ENCODE measurements around the gene TMEM258. TPM values are rescaled to one million over a fixed set of nuclear protein-coding genes. Genes with fewer than 3 reads are reported as not detected.

TMEM258 gene
- total and polyA plus RNA-seq, 2 experiments from 2014 or later = 71.3 to 519 TPM

DNA sequence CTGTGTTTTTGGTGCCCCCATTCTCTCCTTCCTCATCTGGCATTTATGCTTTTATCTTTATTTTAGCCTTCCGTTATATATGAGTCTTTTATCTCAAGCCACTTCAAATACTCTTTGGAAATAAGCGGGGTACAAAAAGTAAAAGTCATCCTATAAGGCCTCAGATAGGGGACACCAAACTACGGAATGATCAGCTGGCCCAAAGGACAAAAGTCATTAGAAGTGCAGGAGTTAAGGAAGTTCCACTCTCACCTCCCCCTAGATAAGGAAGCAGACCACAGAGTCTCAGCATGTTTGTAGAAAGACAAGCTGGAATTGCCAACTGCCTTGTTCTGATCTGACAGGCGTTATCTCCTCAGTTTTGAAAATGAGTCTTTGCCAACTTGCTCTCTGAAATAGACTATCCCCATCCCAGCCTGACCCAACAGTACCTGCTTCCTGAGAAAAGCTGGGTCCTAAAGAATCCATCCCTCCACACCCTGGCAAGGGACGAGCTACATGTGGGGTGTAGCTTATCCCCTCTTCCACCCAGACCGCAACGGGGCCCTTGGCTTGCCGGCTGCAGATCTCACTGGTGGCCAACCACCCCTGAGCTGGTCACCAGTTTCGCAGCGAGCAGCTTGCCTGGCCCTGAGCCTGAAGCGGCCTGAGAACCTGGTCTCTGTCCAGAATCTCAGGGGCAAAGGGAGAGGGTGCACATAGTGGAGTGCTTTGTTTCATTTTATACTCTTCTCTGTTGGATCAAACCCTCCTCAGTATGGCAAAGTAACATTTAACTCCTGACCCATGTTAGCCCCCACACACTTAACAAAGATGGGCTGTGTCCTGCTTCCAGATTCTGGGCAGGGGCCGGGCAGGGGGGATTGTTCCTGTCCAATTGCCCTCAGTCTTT, 49.5 kb upstream of the TMEM258 start:
- no peak overlapping the region for H3K27ac Mint-ChIP-seq
- no peaks in the 10 kb centered on the region for H3K9me2 ChIP-seq (ENCODE audit: insufficient read depth)
- H3K4me3 Mint-ChIP-seq = no peak overlapping the region

DNA sequence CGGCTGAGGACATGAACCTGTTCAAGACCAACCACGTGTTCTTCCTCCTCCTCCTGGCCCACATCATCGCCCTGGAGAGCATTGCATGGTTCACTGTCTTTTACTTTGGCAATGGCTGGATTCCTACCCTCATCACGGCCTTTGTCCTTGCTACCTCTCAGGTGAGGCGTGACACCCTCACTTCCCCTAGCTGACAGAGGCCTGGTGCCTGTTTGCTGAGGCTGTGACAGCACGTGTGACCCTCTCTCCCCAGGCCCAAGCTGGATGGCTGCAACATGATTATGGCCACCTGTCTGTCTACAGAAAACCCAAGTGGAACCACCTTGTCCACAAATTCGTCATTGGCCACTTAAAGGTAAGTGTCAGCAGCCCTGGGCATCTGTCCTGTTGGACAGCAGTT, 48.0 kb upstream of the TMEM258 start:
- Mint-ChIP-seq H3K27ac (no peak overlapping the region), H3K4me3 (no peak overlapping the region), H3K36me3 (ENCODE audit: low read depth) (peaks cover 94% of the 10 kb centered on the region), H3K27me3 (ENCODE audit: insufficient read depth, low read depth, poor library complexity) (peaks cover 10% of the 10 kb centered on the region), H3K4me1 (peaks cover 15% of the 10 kb centered on the region), H3K9me3 (no peaks in the 10 kb centered on the region)
- TF ChIP-seq NANOG (IDR thresholded peaks at IDR 0.05; ENCODE audit: borderline replicate concordance) (no peak), EZH2 (IDR thresholded peaks at IDR 0.05; ENCODE audit: low read depth, unreplicated experiment) (no peak), POLR2AphosphoS5 (IDR thresholded peaks at IDR 0.05; ENCODE audit: low read depth) (no peak), ZNF331 (CRISPR knock-in tag; IDR thresholded peaks at IDR 0.05; ENCODE audit: low read depth) (no peak), ETS1 (IDR thresholded peaks at IDR 0.05) (no peak), ZNF114 (CRISPR knock-in tag; IDR thresholded peaks at IDR 0.05) (no peak), REST (IDR thresholded peaks at IDR 0.05; ENCODE audit: unreplicated experiment) (no peak), STAT1 (IDR thresholded peaks at IDR 0.05; ENCODE audit: unreplicated experiment) (no peak), EZH2phosphoT487 (IDR thresholded peaks at IDR 0.05; ENCODE audit: unreplicated experiment) (no peak), JUNB (IDR thresholded peaks at IDR 0.05; ENCODE audit: unreplicated experiment) (no peak)
- DNase-seq (ENCODE audit: low spot score) (no peak), ATAC-seq (no peak)
- Histone ChIP-seq H3K27me3 (ENCODE audit: insufficient read depth) (no peaks in the 10 kb centered on the region), H3K4me3 (no peak overlapping the region), H4K20me1 (replicated peaks; ENCODE audit: insufficient read depth) (peaks cover 47% of the 10 kb centered on the region), H3K4me1 (ENCODE audit: insufficient read depth) (peaks cover 8% of the 10 kb centered on the region; the same call in 1 of the 2 replicates), H3K79me2 (replicated peaks; ENCODE audit: insufficient read depth) (peaks cover 51% of the 10 kb centered on the region), H3F3A (replicated peaks; ENCODE audit: low read depth) (peaks cover 26% of the 10 kb centered on the region; the same call in 1 of the 2 replicates), H3K27ac (ENCODE audit: low read depth) (no peak overlapping the region), H3K36me3 (ENCODE audit: insufficient read depth) (peaks cover 64% of the 10 kb centered on the region), H3K9me2 (ENCODE audit: insufficient read depth) (no peaks in the 10 kb centered on the region), H2AFZ (no peak overlapping the region), H3K4me2 (no peak overlapping the region)

More for the DNA sequence above, 49.5 kb upstream of the TMEM258 start:
- Histone ChIP-seq H3K4me1 (ENCODE audit: insufficient read depth) (no peaks in the 10 kb centered on the region), H2AFZ (no peak overlapping the region), H3K27me3 (ENCODE audit: insufficient read depth) (no peaks in the 10 kb centered on the region), H3K4me3 (no peak overlapping the region), H3K79me2 (replicated peaks; ENCODE audit: insufficient read depth) (peaks cover 36% of the 10 kb centered on the region), H4K20me1 (replicated peaks; ENCODE audit: insufficient read depth) (peaks cover 44% of the 10 kb centered on the region), H3K4me2 (no peak overlapping the region), H3K36me3 (ENCODE audit: insufficient read depth) (peaks cover 64% of the 10 kb centered on the region), H3F3A (replicated peaks; ENCODE audit: low read depth) (peaks cover 26% of the 10 kb centered on the region; the same call in 1 of the 2 replicates), H3K27ac (ENCODE audit: low read depth) (no peak overlapping the region)
- ATAC-seq = no peak
- peaks cover 7% of the 10 kb centered on the region for H3K4me1 Mint-ChIP-seq
- H3K36me3 Mint-ChIP-seq (ENCODE audit: low read depth) = peaks cover 98% of the 10 kb centered on the region
- H3K27me3 Mint-ChIP-seq (ENCODE audit: insufficient read depth, low read depth, poor library complexity) = peaks cover 12% of the 10 kb centered on the region
- TF ChIP-seq CREB1 (CRISPR knock-in tag; IDR thresholded peaks at IDR 0.05; ENCODE audit: low read depth) (no peak), EZH2 (IDR thresholded peaks at IDR 0.05; ENCODE audit: low read depth, unreplicated experiment) (no peak), JUNB (IDR thresholded peaks at IDR 0.05; ENCODE audit: unreplicated experiment) (no peak), ZNF331 (CRISPR knock-in tag; IDR thresholded peaks at IDR 0.05; ENCODE audit: low read depth) (no peak), POLR2AphosphoS5 (IDR thresholded peaks at IDR 0.05; ENCODE audit: low read depth) (no peak)
- DNase-seq (ENCODE audit: low spot score) = no peak
- H3K9me3 Mint-ChIP-seq = no peaks in the 10 kb centered on the region

Measured in GM23338 (cell line).